Measurements from ENCODE around the gene KIZ. TPM values are rescaled to one million over a fixed set of nuclear protein-coding genes. Genes with fewer than 3 reads are reported as not detected.

Gene KIZ
- polyA plus RNA-seq, 1 experiment = 13.6 TPM

DNA sequence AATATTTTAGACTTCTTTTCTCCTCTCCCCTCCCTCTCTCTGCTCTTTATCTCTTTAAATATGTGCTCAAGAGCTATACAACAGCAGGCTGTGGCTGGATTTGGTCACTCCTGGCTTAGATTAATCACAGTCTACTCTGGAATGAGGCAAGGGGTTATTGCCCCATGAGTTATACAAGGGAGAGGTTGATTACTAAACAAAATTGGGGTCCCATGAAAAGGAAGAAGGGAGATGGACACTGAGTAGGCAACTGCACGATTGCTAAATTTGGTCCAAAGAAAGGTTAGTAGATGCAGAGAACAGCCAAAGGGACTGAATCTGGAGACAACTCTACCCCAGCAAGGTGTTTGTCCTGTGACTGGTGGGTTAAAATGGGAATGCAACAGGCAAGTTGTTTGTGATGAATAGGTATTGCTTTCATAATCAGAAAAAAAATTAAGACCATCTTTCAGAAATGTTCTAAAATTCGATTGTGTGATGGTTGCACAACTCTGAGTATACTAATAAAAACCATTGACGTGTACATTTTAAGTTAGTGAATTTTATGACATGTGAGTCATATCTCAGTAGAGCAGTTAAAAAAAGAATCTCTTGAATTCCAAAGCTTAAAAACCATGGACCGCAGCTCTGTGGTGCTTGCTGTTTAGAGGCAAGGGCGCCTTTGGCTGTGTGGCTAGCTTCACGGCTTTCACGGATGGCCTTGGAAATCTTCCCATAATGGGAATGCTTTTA, 57.1 kb downstream of the KIZ start:
- Histone ChIP-seq H3K4me3 (ENCODE audit: low read depth, low read length) (no peak overlapping the region), H3K27me3 (ENCODE audit: control insufficient read depth, insufficient read depth, low read length) (no peaks in the 10 kb centered on the region), H3K36me3 (ENCODE audit: control insufficient read depth, insufficient read depth, low read length) (no peaks in the 10 kb centered on the region)
- ChIA-PET CTCF (interaction anchor here (0.6 to 1.1 kb wide), 7 partner anchors 9 to 133 kb away, joined by 3 to 5 read pairs (median 3); no protein-coding TSS in a partner anchor), POLR2A (no interaction called here)
- DNase-seq (ENCODE audit: low read depth) = peak; percentile 95
- no peak for TF ChIP-seq CTCF (IDR thresholded peaks at IDR 0.05; ENCODE audit: insufficient read depth, low read depth, low read length)

- Histone ChIP-seq H3K27me3 (ENCODE audit: control insufficient read depth, insufficient read depth, low read length) (no peaks in the 10 kb centered on the region), H3K4me3 (ENCODE audit: low read depth, low read length) (no peak overlapping the region), H3K36me3 (ENCODE audit: control insufficient read depth, insufficient read depth, low read length) (no peaks in the 10 kb centered on the region)
- ChIA-PET CTCF (interaction anchor here (0.6 to 1.1 kb wide), 5 partner anchors 9 to 134 kb away, joined by 3 to 5 read pairs (median 3); no protein-coding TSS in a partner anchor), POLR2A (no interaction called here)
- DNase-seq (ENCODE audit: low read depth) = no peak
- TF ChIP-seq CTCF (IDR thresholded peaks at IDR 0.05; ENCODE audit: insufficient read depth, low read depth, low read length) = no peak
Observed at GRCh38 chr20:21183722-21184121, 57.8 kb downstream of the KIZ start.

DNA sequence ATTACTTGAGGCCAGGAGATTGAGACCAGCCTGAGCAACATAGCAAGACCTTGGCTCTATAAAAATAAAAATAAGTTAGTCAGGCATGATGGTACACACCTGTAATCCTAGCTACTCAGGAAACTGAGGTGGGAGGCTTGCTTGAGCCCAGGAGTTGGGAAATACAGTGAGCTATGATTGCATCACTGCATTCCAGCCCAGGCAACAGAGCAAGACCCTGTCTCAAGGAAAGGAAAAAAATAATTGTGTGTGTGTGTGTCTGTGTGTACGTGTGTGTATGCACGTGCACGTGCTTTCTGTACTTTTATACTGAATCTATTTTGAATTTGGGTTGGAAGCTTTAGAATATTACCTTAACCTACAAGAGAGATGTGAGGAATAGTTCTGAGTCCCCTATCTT, 58.9 kb downstream of the KIZ start:
- CTCF ChIA-PET = interaction anchor here (0.9 to 1.1 kb wide), 2 partner anchors 44 to 118 kb away, joined by 3 read pairs; partner anchors contain the start of gene XRN2
- Histone ChIP-seq H3K4me3 (ENCODE audit: low read depth, low read length) (no peak overlapping the region), H3K27me3 (ENCODE audit: control insufficient read depth, insufficient read depth, low read length) (no peaks in the 10 kb centered on the region), H3K36me3 (ENCODE audit: control insufficient read depth, insufficient read depth, low read length) (peaks cover 2% of the 10 kb centered on the region; the same call in 1 of the 2 replicates)
- POLR2A ChIA-PET = no interaction called here
- no peak for TF ChIP-seq CTCF (IDR thresholded peaks at IDR 0.05; ENCODE audit: insufficient read depth, low read depth, low read length)
- no peak for DNase-seq (ENCODE audit: low read depth)

DNA sequence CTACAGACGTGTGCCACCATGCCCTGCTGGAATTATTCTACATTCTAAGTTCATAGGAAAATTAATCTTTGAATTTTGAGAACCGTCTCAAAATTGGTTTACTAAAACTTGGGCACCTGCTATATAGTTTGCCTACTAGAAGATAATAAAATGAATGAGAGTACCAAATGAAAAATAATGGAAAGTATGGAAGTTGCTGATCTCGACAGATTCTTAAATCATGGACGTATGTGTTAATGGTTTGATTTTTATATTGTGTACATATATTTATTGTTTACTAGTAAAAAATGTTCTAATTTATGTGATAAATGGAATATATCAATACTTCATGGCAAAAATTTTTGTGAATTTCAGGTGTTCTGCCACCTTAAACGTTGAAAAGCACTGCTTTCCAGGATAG, 60.0 kb downstream of the KIZ start:
- ChIA-PET POLR2A (no interaction called here), CTCF (no interaction called here)
- no peak for DNase-seq (ENCODE audit: low read depth)
- TF ChIP-seq CTCF (IDR thresholded peaks at IDR 0.05; ENCODE audit: insufficient read depth, low read depth, low read length) = no peak
- Histone ChIP-seq H3K36me3 (ENCODE audit: control insufficient read depth, insufficient read depth, low read length) (peaks cover 2% of the 10 kb centered on the region; the same call in 1 of the 2 replicates), H3K4me3 (ENCODE audit: low read depth, low read length) (no peak overlapping the region), H3K27me3 (ENCODE audit: control insufficient read depth, insufficient read depth, low read length) (no peaks in the 10 kb centered on the region)

DNA sequence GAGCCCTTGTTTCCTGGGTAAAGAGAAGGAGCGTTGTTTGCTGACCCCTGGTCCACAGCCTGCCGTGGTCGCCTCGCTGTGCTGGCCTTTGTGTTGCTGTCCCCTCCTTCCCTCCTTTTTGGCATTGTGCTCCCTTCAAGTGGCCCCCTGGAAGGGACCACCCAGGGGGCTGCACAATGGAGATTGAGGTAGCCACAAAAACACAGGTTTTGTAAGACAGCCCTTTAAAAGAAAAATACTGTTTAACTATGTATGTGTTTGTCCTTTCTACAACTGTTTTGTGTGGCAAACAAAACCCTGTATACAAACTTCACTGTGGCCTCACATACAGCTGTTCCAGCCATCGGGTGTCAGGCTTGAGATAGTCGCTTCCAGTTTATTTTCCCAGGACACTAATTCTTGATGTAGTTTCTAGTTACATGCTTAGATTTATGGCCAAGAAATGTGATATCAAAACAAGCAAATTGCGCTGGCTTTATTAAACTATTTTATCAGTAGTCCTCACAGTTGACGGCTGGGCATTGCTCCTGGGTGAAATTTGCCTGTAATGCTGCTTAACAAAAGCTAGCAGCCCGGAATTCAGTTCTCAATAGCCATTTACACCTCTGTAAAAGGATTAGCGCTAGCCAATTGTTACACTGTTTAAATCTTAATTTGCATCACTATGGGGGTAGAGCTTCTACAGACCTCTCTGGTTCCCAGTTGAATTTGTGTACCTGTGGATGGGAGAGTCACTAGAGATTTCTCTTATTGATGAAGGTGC, 64.1 kb downstream of the KIZ start:
- H3K27me3 ChIP-seq (ENCODE audit: control insufficient read depth, insufficient read depth, low read length) = no peaks in the 10 kb centered on the region
- POLR2A ChIA-PET = no interaction called here
- TF ChIP-seq CTCF (IDR thresholded peaks at IDR 0.05; ENCODE audit: insufficient read depth, low read depth, low read length) = no peak
- H3K36me3 ChIP-seq (ENCODE audit: control insufficient read depth, insufficient read depth, low read length) = peaks cover 2% of the 10 kb centered on the region; the same call in 1 of the 2 replicates
- CTCF ChIA-PET = no interaction called here
- H3K4me3 ChIP-seq (ENCODE audit: low read depth, low read length) = no peak overlapping the region
- no peak for DNase-seq (ENCODE audit: low read depth)
